Calu3 (cell line): ENCODE data around the gene FSTL1. TPM values are rescaled to one million over a fixed set of nuclear protein-coding genes. Genes with fewer than 3 reads are reported as not detected.

ENCODE experiments used
- BruUV-seq: library from RNA; stranded (reverse); fragments of 400-500 nt; replicated peaks from 2 replicates; lab custom pipeline; 2021; lab: Mats Ljungman, UMichigan
- CTCF ChIA-PET: fragments of 300-600 bp; sonication (Branson Sonifier 250); formaldehyde crosslinking; loops from one replicate; lab custom pipeline; 2022; ENCODE audit warnings: antibody characterized with exemption; lab: Charles Lee
- DNase-seq: peaks from one replicate; pipeline ENCODE4 v3.0.0; 2022
- H3K27ac Mint-ChIP-seq: one replicate; pipeline ENCODE4 v1.8.0; 2022; ENCODE audit warnings: mixed read lengths; ENCODE audit not compliant: unreplicated experiment
- H3K27me3 Mint-ChIP-seq: one replicate; pipeline ENCODE4 v1.8.0; 2022; ENCODE audit warnings: mixed read lengths; ENCODE audit not compliant: unreplicated experiment
- H3K36me3 Mint-ChIP-seq: one replicate; pipeline ENCODE4 v1.8.0; 2022; ENCODE audit warnings: mild to moderate bottlenecking, moderate library complexity, mixed read lengths; ENCODE audit not compliant: insufficient read depth, unreplicated experiment
- H3K4me1 Mint-ChIP-seq: one replicate; pipeline ENCODE4 v1.8.0; 2022; ENCODE audit warnings: mild to moderate bottlenecking, low read depth, mixed read lengths; ENCODE audit not compliant: unreplicated experiment
- H3K4me3 Mint-ChIP-seq: one replicate; pipeline ENCODE4 v1.8.0; 2022; ENCODE audit warnings: mild to moderate bottlenecking, low read depth, moderate library complexity, mixed read lengths; ENCODE audit not compliant: unreplicated experiment
- H3K9me3 Mint-ChIP-seq: one replicate; pipeline ENCODE4 v1.8.0; 2022; ENCODE audit warnings: low read depth, mixed read lengths; ENCODE audit not compliant: unreplicated experiment
- CTCF ChIP-seq: fragments of 200-600 bp; IDR thresholded peaks from one replicate; pipeline ENCODE4 v1.8.0; 2022; ENCODE audit warnings: antibody characterized with exemption; ENCODE audit not compliant: unreplicated experiment
- intact Hi-C: fragments of 100-400 bp; cut with micrococcal nuclease; formaldehyde crosslinking; loops from one replicate; pipeline ENCODE4 v1.10.0; 2022; ENCODE audit not compliant: unreplicated experiment
- total RNA-seq: library from RNA; stranded (reverse); gene quantifications from 2 replicates; pipeline ENCODE4 v1.2.3, GENCODE V29; 2022

The FSTL1 gene
- total RNA-seq, 1 experiment from 2014 or later = 18.5 TPM

GRCh38 chr3:120420928-120421551 is 29.8 kb downstream of the FSTL1 start:
- DNase-seq = no peak
- H3K27ac Mint-ChIP-seq = no peak overlapping the region
- no peak overlapping the region for H3K4me3 Mint-ChIP-seq
- H3K36me3 Mint-ChIP-seq = peaks cover 8% of the 10 kb centered on the region
- CTCF ChIA-PET = interaction anchor here (0.7 to 1.5 kb wide), 2 partner anchors 137 to 249 kb away, joined by 3 to 5 read pairs; no protein-coding TSS in a partner anchor
- no peak for TF ChIP-seq CTCF
- no TSS peak for BruUV-seq
- peaks cover 12% of the 10 kb centered on the region for H3K4me1 Mint-ChIP-seq
- H3K9me3 Mint-ChIP-seq = no peaks in the 10 kb centered on the region
- no peaks in the 10 kb centered on the region for H3K27me3 Mint-ChIP-seq
- intact Hi-C loops = no loop called here

- no peaks in the 10 kb centered on the region for H3K9me3 Mint-ChIP-seq
- H3K4me1 Mint-ChIP-seq = peaks cover 12% of the 10 kb centered on the region
- CTCF ChIA-PET = interaction anchor here (1.5 to 3.6 kb wide), 2 partner anchors 138 kb away, joined by 5 to 93 read pairs; no protein-coding TSS in a partner anchor
- BruUV-seq = no TSS peak
- H3K4me3 Mint-ChIP-seq = no peak overlapping the region
- peaks cover 8% of the 10 kb centered on the region for H3K36me3 Mint-ChIP-seq
- DNase-seq = no peak
- intact Hi-C loops = no loop called here
- TF ChIP-seq CTCF = no peak
- H3K27me3 Mint-ChIP-seq = no peaks in the 10 kb centered on the region
- H3K27ac Mint-ChIP-seq = no peak overlapping the region
Observed at GRCh38 chr3:120420360-120420759, 30.4 kb downstream of the FSTL1 start.

- no peak overlapping the region for H3K27ac Mint-ChIP-seq
- CTCF ChIA-PET = interaction anchor here (1.2 to 3.6 kb wide), 2 partner anchors 84 to 139 kb away, joined by 4 to 93 read pairs; no protein-coding TSS in a partner anchor
- TF ChIP-seq CTCF = no peak
- intact Hi-C loops = loop anchor here (1.0 to 2.0 kb wide), 3 partner anchors 24 to 375 kb away; no protein-coding TSS in a partner anchor
- BruUV-seq = no TSS peak
- H3K9me3 Mint-ChIP-seq = no peaks in the 10 kb centered on the region
- H3K27me3 Mint-ChIP-seq = no peaks in the 10 kb centered on the region
- no peak for DNase-seq
- H3K36me3 Mint-ChIP-seq = peaks cover 8% of the 10 kb centered on the region
- no peak overlapping the region for H3K4me3 Mint-ChIP-seq
- peaks cover 12% of the 10 kb centered on the region for H3K4me1 Mint-ChIP-seq
Observed at GRCh38 chr3:120419797-120420196, 31.0 kb downstream of the FSTL1 start.

GRCh38 chr3:120418866-120419490 is 31.8 kb downstream of the FSTL1 start:
- intact Hi-C loops = loop anchor here (1.0 to 2.0 kb wide), 3 partner anchors 24 to 376 kb away; no protein-coding TSS in a partner anchor
- H3K9me3 Mint-ChIP-seq = no peaks in the 10 kb centered on the region
- no TSS peak for BruUV-seq
- H3K27ac Mint-ChIP-seq = no peak overlapping the region
- CTCF ChIA-PET = interaction anchor here (0.6 to 4.0 kb wide), 8 partner anchors 24 to 376 kb away, joined by 3 to 93 read pairs (median 8); no protein-coding TSS in a partner anchor
- peaks cover 12% of the 10 kb centered on the region for H3K4me1 Mint-ChIP-seq
- H3K4me3 Mint-ChIP-seq = no peak overlapping the region
- TF ChIP-seq CTCF = peak; percentile 49
- DNase-seq = peak; percentile 63
- no peaks in the 10 kb centered on the region for H3K27me3 Mint-ChIP-seq
- peaks cover 8% of the 10 kb centered on the region for H3K36me3 Mint-ChIP-seq
